ENCODE results near the gene PLEKHN1. TPM values are rescaled to one million over a fixed set of nuclear protein-coding genes. Genes with fewer than 3 reads are reported as not detected.

Gene PLEKHN1
- total and polyA plus RNA-seq, 2 donors (not counting 3 experiments of a cell fraction or from before 2014, with no cell fraction given): 0.29 to 0.88 TPM

- H3K4me3 ChIP-seq (replicated peaks in 1 of 3; ENCODE audit: insufficient read depth in 1 of 3, low read depth in 1 of 3, low read length in 3 of 3): no peak overlapping the region
- H3K9ac ChIP-seq (replicated peaks; ENCODE audit: extremely low read depth, insufficient read depth, low read length): no peak overlapping the region
- TF ChIP-seq FOS (IDR thresholded peaks at IDR 0.05; ENCODE audit: borderline replicate concordance, insufficient read depth, low read length) (no peak), EZH2 (IDR thresholded peaks at IDR 0.05; ENCODE audit: borderline replicate concordance, low read depth, low read length, severe bottlenecking) (no peak), CTCF (IDR thresholded peaks at IDR 0.05; ENCODE audit: extremely low read depth in 1 of 2, insufficient read depth in 1 of 2, low read depth in 1 of 2, low read length in 2 of 2) (no peak), POLR2A (IDR thresholded peaks at IDR 0.05; ENCODE audit: low read depth, low read length) (no peak)
- H3K27ac ChIP-seq (ENCODE audit: insufficient read depth, low read depth, low read length): no peak overlapping the region
- H3K9me1 ChIP-seq (replicated peaks; ENCODE audit: control insufficient read depth, extremely low read depth, insufficient read depth, low read length): no peaks in the 10 kb centered on the region
- no peak overlapping the region for H2AFZ ChIP-seq (ENCODE audit: low read depth, low read length)
- no peaks in the 10 kb centered on the region for H3K9me3 ChIP-seq (replicated peaks; ENCODE audit: control insufficient read depth, insufficient read depth, low read length)
- H3K27me3 ChIP-seq (ENCODE audit: control insufficient read depth in 2 of 2, insufficient read depth in 2 of 2, low read length in 2 of 2): no peaks in the 10 kb centered on the region
- intact Hi-C loops (cut with micrococcal nuclease): no loop called here
- dilution Hi-C loops (cut with MboI; ENCODE audit: extremely low pct_ligation_motif_present, low sequenced_read_pairs): no loop called here
- DNase-seq (ENCODE audit: low read depth, low spot score) (no peak), FAIRE-seq (no peak)
- H4K20me1 ChIP-seq (replicated peaks; ENCODE audit: control insufficient read depth, extremely low read depth, insufficient read depth, low read length): no peaks in the 10 kb centered on the region
- no TSS peak for BruUV-seq (replicated peaks)
- ChIA-PET POLR2A (no interaction called here), CTCF (interaction anchor here (1.8 to 5.1 kb wide), 2 partner anchors 84 to 311 kb away, joined by 7 to 77 read pairs; no protein-coding TSS in a partner anchor)
- H3K36me3 ChIP-seq (ENCODE audit: control insufficient read depth in 2 of 2, extremely low read depth in 1 of 2, insufficient read depth in 2 of 2, low read length in 2 of 2): no peaks in the 10 kb centered on the region
- H3K4me2 ChIP-seq (ENCODE audit: insufficient read depth, low read length): no peak overlapping the region
- no peaks in the 10 kb centered on the region for H3K79me2 ChIP-seq (ENCODE audit: control insufficient read depth, insufficient read depth, low read length)
- no peaks in the 10 kb centered on the region for H3K4me1 ChIP-seq (ENCODE audit: control insufficient read depth, extremely low read depth, insufficient read depth, low read length)
These were observed 13.9 kb downstream of the PLEKHN1 start for GRCh38 chr1:980137-980571.

GRCh38 chr1:980602-981395, 14.5 kb downstream of the PLEKHN1 start:
- DNase-seq (ENCODE audit: low read depth, low spot score) (no peak), FAIRE-seq (no peak)
- Histone ChIP-seq H4K20me1 (replicated peaks; ENCODE audit: control insufficient read depth, extremely low read depth, insufficient read depth, low read length) (no peaks in the 10 kb centered on the region), H2AFZ (ENCODE audit: low read depth, low read length) (no peak overlapping the region), H3K9me1 (replicated peaks; ENCODE audit: control insufficient read depth, extremely low read depth, insufficient read depth, low read length) (no peaks in the 10 kb centered on the region), H3K4me3 (replicated peaks in 1 of 3; ENCODE audit: insufficient read depth in 1 of 3, low read depth in 1 of 3, low read length in 3 of 3) (no peak overlapping the region), H3K4me2 (ENCODE audit: insufficient read depth, low read length) (no peak overlapping the region), H3K79me2 (ENCODE audit: control insufficient read depth, insufficient read depth, low read length) (no peaks in the 10 kb centered on the region), H3K9ac (replicated peaks; ENCODE audit: extremely low read depth, insufficient read depth, low read length) (no peak overlapping the region), H3K27ac (ENCODE audit: insufficient read depth, low read depth, low read length) (no peak overlapping the region), H3K9me3 (replicated peaks; ENCODE audit: control insufficient read depth, insufficient read depth, low read length) (no peaks in the 10 kb centered on the region), H3K27me3 (ENCODE audit: control insufficient read depth in 2 of 2, insufficient read depth in 2 of 2, low read length in 2 of 2) (peaks cover 0 to 2% of the 10 kb centered on the region in 2 experiments), H3K36me3 (ENCODE audit: control insufficient read depth in 2 of 2, extremely low read depth in 1 of 2, insufficient read depth in 2 of 2, low read length in 2 of 2) (no peaks in the 10 kb centered on the region), H3K4me1 (ENCODE audit: control insufficient read depth, extremely low read depth, insufficient read depth, low read length) (no peaks in the 10 kb centered on the region)
- ChIA-PET CTCF (interaction anchor here (1.0 to 5.1 kb wide), 5 partner anchors 14 to 310 kb away, joined by 3 to 77 read pairs (median 4); no protein-coding TSS in a partner anchor), POLR2A (no interaction called here)
- intact Hi-C loops (cut with micrococcal nuclease) (no loop called here), dilution Hi-C loops (cut with MboI; ENCODE audit: extremely low pct_ligation_motif_present, low sequenced_read_pairs) (no loop called here)
- no peak for TF ChIP-seq EZH2 (IDR thresholded peaks at IDR 0.05; ENCODE audit: borderline replicate concordance, low read depth, low read length, severe bottlenecking)
- BruUV-seq (replicated peaks): no TSS peak

Measured in endothelial cell of umbilical vein (primary cell).